Fibroblast of lung (primary cell): Measurements from ENCODE around the gene C5orf46.

Source experiments
- CTCF ChIP-seq, 2 donors: IDR thresholded peaks in 1 of 2; conservative IDR thresholded peaks in 1 of 2; 1 replicate in 1 of 2; 2 replicates in 1 of 2; pipeline ENCODE4 v1.5.1; 2011 to 2012; ENCODE audit warnings: low read length in 2 of 2, control low read depth in 1 of 2, inconsistent platforms in 1 of 2, low read depth in 1 of 2, mild to moderate bottlenecking in 1 of 2
- EZH2 ChIP-seq: IDR thresholded peaks from 2 replicates; pipeline ENCODE4 v1.5.1; 2012; ENCODE audit warnings: low read length, control low read depth, mild to moderate bottlenecking; ENCODE audit errors: missing control alignments

- no peak for TF ChIP-seq EZH2
- TF ChIP-seq CTCF (conservative IDR thresholded peaks at IDR 0.05 in 1 of 2, IDR thresholded peaks at IDR 0.05 in 1 of 2; ENCODE audit: low read depth in 1 of 2, low read length in 2 of 2), result no peak
These were observed 18.7 kb upstream of the C5orf46 start for GRCh38 chr5:147925020-147925419.
